Liver (tissue), 3 donors: ENCODE results near the gene PARP9.

Experiments
- ATF3 ChIP-seq: IDR thresholded peaks from 2 replicates; pipeline ENCODE4 v1.6.1; 2016; ENCODE audit warnings: antibody characterized with exemption
- GABPA ChIP-seq, 2 donors: IDR thresholded peaks in 1 of 2; conservative IDR thresholded peaks in 1 of 2; 2 replicates each; pipeline ENCODE4 v1.6.1; 2016; ENCODE audit warnings: antibody characterized with exemption in 2 of 2, mild to moderate bottlenecking in 1 of 2, moderate library complexity in 1 of 2
- TF ChIP-seq, protein P1 (sequence below): fragments of 150-350 bp; IDR thresholded peaks from 2 replicates; pipeline ENCODE4 v1.5.1; 2017; ENCODE audit warnings: improper control_type of control experiment, low read depth, low read length; ENCODE audit not compliant: missing input control
- donor health status: healthy.
- donor health status: healthy.

- TF ChIP-seq, protein P1, sequence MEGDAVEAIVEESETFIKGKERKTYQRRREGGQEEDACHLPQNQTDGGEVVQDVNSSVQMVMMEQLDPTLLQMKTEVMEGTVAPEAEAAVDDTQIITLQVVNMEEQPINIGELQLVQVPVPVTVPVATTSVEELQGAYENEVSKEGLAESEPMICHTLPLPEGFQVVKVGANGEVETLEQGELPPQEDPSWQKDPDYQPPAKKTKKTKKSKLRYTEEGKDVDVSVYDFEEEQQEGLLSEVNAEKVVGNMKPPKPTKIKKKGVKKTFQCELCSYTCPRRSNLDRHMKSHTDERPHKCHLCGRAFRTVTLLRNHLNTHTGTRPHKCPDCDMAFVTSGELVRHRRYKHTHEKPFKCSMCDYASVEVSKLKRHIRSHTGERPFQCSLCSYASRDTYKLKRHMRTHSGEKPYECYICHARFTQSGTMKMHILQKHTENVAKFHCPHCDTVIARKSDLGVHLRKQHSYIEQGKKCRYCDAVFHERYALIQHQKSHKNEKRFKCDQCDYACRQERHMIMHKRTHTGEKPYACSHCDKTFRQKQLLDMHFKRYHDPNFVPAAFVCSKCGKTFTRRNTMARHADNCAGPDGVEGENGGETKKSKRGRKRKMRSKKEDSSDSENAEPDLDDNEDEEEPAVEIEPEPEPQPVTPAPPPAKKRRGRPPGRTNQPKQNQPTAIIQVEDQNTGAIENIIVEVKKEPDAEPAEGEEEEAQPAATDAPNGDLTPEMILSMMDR, result no peak
- TF ChIP-seq ATF3 (no peak), GABPA (IDR thresholded peaks at IDR 0.05 in 1 of 2, conservative IDR thresholded peaks at IDR 0.05 in 1 of 2) (no peak)
Observed at GRCh38 chr3:122508135-122508914, 55.8 kb downstream of the PARP9 start.
